Progenitor cell of endocrine pancreas (in vitro differentiated cells): Measurements from ENCODE around the gene FKRP. TPM values are rescaled to one million over a fixed set of nuclear protein-coding genes. Genes with fewer than 3 reads are reported as not detected.
A peak's percentile ranks its signal among the peaks of the same experiment; 100 is the strongest.

Source experiments
- DNase-seq: peaks from one replicate; pipeline ENCODE4 v3.0.0; 2021; ENCODE audit warnings: low spot score; ENCODE audit not compliant: unreplicated experiment
- H3K27ac Mint-ChIP-seq: 2 replicates; pipeline ENCODE4 v1.8.0; 2021; ENCODE audit warnings: mild to moderate bottlenecking, moderate library complexity, mixed read lengths
- H3K27me3 Mint-ChIP-seq: 2 replicates; pipeline ENCODE4 v1.8.0; 2021; ENCODE audit warnings: mixed read lengths
- H3K36me3 Mint-ChIP-seq: 2 replicates; pipeline ENCODE4 v1.8.0; 2022; ENCODE audit warnings: mixed read lengths; ENCODE audit not compliant: insufficient read depth
- H3K4me1 Mint-ChIP-seq: 2 replicates; pipeline ENCODE4 v1.8.0; 2021; ENCODE audit warnings: low read depth, mixed read lengths
- H3K4me3 Mint-ChIP-seq: 2 replicates; pipeline ENCODE4 v1.8.0; 2021; ENCODE audit warnings: low read depth, mild to moderate bottlenecking, moderate library complexity, mixed read lengths
- H3K9me3 Mint-ChIP-seq: 2 replicates; pipeline ENCODE4 v1.8.0; 2021; ENCODE audit warnings: low read depth, mixed read lengths
- CTCF ChIP-seq: fragments of 200-600 bp; sonication (generic); IDR thresholded peaks from one replicate; pipeline ENCODE4 v1.5.0; 2021; ENCODE audit warnings: antibody characterized with exemption, mild to moderate bottlenecking; ENCODE audit not compliant: unreplicated experiment
- total RNA-seq: library from RNA; stranded (reverse); gene quantifications from 2 replicates; pipeline ENCODE4 v1.2.1, GENCODE V29; 2021

The FKRP gene
- total RNA-seq, 1 donor from 2014 or later, result 44.1 TPM

- Mint-ChIP-seq H3K9me3 (no peaks in the 10 kb centered on the region), H3K4me1 (no peaks in the 10 kb centered on the region), H3K4me3 (no peak overlapping the region), H3K27me3 (no peaks in the 10 kb centered on the region), H3K36me3 (peaks cover 19% of the 10 kb centered on the region), H3K27ac (no peak overlapping the region)
- DNase-seq, result no peak
- no peak for TF ChIP-seq CTCF
Measured at GRCh38 chr19:46726971-46727501, 18.8 kb upstream of the FKRP start.

- no peak for DNase-seq
- H3K4me1 Mint-ChIP-seq, result no peaks in the 10 kb centered on the region
- H3K27me3 Mint-ChIP-seq, result no peaks in the 10 kb centered on the region
- no peak overlapping the region for H3K27ac Mint-ChIP-seq
- peaks cover 18% of the 10 kb centered on the region for H3K36me3 Mint-ChIP-seq
- TF ChIP-seq CTCF, result no peak
- H3K4me3 Mint-ChIP-seq, result no peak overlapping the region
- H3K9me3 Mint-ChIP-seq, result no peaks in the 10 kb centered on the region
Measured at GRCh38 chr19:46727757-46728156, 18.1 kb upstream of the FKRP start.

GRCh38 chr19:46728208-46728607 is 17.6 kb upstream of the FKRP start:
- Mint-ChIP-seq H3K4me1 (no peaks in the 10 kb centered on the region), H3K9me3 (no peaks in the 10 kb centered on the region), H3K27ac (no peak overlapping the region)

GRCh38 chr19:46728693-46729339 is 17.0 kb upstream of the FKRP start:
- H3K4me3 Mint-ChIP-seq, result no peak overlapping the region
- peak overlapping the region; percentile 71 for H3K27ac Mint-ChIP-seq
- H3K36me3 Mint-ChIP-seq, result peaks cover 18% of the 10 kb centered on the region
- H3K9me3 Mint-ChIP-seq, result no peaks in the 10 kb centered on the region
- peak; percentile 83 for TF ChIP-seq CTCF
- H3K4me1 Mint-ChIP-seq, result no peaks in the 10 kb centered on the region
- peak; percentile 60 for DNase-seq
- no peaks in the 10 kb centered on the region for H3K27me3 Mint-ChIP-seq

More at GRCh38 chr19:46728208-46728607, 17.6 kb upstream of the FKRP start:
- no peak overlapping the region for H3K4me3 Mint-ChIP-seq
- no peaks in the 10 kb centered on the region for H3K27me3 Mint-ChIP-seq
- H3K36me3 Mint-ChIP-seq, result peaks cover 18% of the 10 kb centered on the region
- DNase-seq, result no peak
- TF ChIP-seq CTCF, result no peak

- no peak for TF ChIP-seq CTCF
- Mint-ChIP-seq H3K36me3 (peaks cover 17% of the 10 kb centered on the region), H3K9me3 (no peaks in the 10 kb centered on the region), H3K4me3 (no peak overlapping the region), H3K27me3 (no peaks in the 10 kb centered on the region), H3K27ac (no peak overlapping the region), H3K4me1 (no peaks in the 10 kb centered on the region)
- no peak for DNase-seq
Measured at GRCh38 chr19:46729696-46730095, 16.2 kb upstream of the FKRP start.
